ENCODE data around the gene EYS. TPM values are rescaled to one million over a fixed set of nuclear protein-coding genes. Genes with fewer than 3 reads are reported as not detected.

EYS gene
- total RNA-seq, 2 donors from 2014 or later: 0.18 to 3.5 TPM

DNA sequence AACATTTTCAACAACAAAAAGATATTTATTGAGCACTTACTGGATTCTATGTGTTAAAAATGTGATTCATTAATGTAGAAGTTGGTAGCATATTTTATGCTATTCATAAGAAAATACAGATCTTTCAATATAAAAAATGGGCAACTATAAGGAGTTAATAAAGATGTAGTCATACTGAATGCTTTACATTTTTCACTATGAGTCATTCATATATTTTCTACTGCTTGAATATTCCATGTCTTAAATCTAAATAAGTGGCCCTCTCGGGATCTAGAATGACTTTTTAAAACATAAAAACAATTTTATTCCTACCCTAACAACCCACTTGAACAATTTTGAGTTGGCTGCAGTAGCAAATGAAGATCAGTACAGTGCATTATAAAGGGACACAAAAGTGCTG lies 1709.3 kb downstream of the EYS start:
- H3K4me1 ChIP-seq (replicated peaks): no peaks in the 10 kb centered on the region
- no peaks in the 10 kb centered on the region for H3K9me3 ChIP-seq
- 85% methylated on average over 1 of the region's 1 CpG for WGBS
- no peaks in the 10 kb centered on the region for H3K36me3 ChIP-seq
- no peak overlapping the region for H3K4me3 ChIP-seq
- DNase-seq (ENCODE audit: low spot score): no peak
- no peak for TF ChIP-seq POLR2A (IDR thresholded peaks at IDR 0.05)
- TF ChIP-seq, protein P1, sequence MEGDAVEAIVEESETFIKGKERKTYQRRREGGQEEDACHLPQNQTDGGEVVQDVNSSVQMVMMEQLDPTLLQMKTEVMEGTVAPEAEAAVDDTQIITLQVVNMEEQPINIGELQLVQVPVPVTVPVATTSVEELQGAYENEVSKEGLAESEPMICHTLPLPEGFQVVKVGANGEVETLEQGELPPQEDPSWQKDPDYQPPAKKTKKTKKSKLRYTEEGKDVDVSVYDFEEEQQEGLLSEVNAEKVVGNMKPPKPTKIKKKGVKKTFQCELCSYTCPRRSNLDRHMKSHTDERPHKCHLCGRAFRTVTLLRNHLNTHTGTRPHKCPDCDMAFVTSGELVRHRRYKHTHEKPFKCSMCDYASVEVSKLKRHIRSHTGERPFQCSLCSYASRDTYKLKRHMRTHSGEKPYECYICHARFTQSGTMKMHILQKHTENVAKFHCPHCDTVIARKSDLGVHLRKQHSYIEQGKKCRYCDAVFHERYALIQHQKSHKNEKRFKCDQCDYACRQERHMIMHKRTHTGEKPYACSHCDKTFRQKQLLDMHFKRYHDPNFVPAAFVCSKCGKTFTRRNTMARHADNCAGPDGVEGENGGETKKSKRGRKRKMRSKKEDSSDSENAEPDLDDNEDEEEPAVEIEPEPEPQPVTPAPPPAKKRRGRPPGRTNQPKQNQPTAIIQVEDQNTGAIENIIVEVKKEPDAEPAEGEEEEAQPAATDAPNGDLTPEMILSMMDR (IDR thresholded peaks at IDR 0.05): no peak
- TF ChIP-seq POLR2AphosphoS5 (IDR thresholded peaks at IDR 0.05): no peak
- intact Hi-C loops (cut with DNase I): no loop called here
- H3K27ac ChIP-seq: no peak overlapping the region
- H3K27me3 ChIP-seq (replicated peaks; ENCODE audit: insufficient read depth): no peaks in the 10 kb centered on the region

DNA sequence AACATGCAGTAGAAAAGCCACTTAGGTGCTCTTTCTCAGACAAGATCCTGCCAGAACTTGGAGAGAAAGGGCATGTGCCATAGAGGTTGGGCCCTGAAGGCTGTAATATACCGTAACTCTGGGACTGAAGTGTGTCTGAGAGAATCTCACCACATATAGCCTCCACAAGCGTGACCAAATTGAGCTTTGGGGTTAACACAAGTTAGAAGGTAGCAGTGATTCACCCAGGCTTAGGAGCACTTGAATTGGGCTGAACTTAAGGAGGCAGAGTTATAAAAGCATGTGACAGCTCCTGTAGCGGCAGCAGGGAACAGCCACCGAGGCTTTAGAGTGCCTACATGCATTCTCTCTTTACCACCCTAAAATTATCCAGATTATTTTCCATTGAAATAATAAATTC lies 1709.8 kb downstream of the EYS start:
- H3K36me3 ChIP-seq: no peaks in the 10 kb centered on the region
- no peak overlapping the region for H3K4me3 ChIP-seq
- DNase-seq (ENCODE audit: low spot score): no peak
- intact Hi-C loops (cut with DNase I): no loop called here
- no peaks in the 10 kb centered on the region for H3K27me3 ChIP-seq (replicated peaks; ENCODE audit: insufficient read depth)
- TF ChIP-seq POLR2AphosphoS5 (IDR thresholded peaks at IDR 0.05): no peak
- no peak for TF ChIP-seq POLR2A (IDR thresholded peaks at IDR 0.05)
- TF ChIP-seq, protein P1 (IDR thresholded peaks at IDR 0.05): no peak
- WGBS: 81% methylated on average over 4 of the region's 4 CpGs
- H3K9me3 ChIP-seq: no peaks in the 10 kb centered on the region
- H3K27ac ChIP-seq: no peak overlapping the region
- no peaks in the 10 kb centered on the region for H3K4me1 ChIP-seq (replicated peaks)

DNA sequence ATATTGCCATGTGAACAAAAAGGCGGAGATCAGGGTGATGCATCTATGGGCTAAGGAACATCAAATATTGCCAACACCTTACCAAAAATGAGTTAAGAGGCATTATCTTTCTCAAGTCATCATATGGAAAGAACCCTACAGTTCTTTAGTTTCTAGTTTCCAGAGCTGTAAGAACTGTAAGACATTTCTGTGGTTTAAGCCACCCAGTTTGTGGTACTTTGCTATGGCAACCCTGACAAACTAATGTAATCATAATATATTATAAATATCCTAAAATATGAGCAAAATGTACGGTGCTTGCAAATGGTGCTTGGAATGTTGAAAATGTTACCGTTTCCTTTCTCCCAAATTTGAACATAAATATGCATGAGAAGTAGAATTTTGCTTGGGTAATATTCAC lies 1721.8 kb downstream of the EYS start:
- TF ChIP-seq POLR2AphosphoS5 (IDR thresholded peaks at IDR 0.05) (no peak), POLR2A (IDR thresholded peaks at IDR 0.05) (no peak)
- TF ChIP-seq, protein P1 (IDR thresholded peaks at IDR 0.05): no peak
- Histone ChIP-seq H3K4me3 (no peak overlapping the region), H3K4me1 (replicated peaks) (no peaks in the 10 kb centered on the region), H3K9me3 (no peaks in the 10 kb centered on the region), H3K27me3 (replicated peaks; ENCODE audit: insufficient read depth) (no peaks in the 10 kb centered on the region), H3K36me3 (no peaks in the 10 kb centered on the region), H3K27ac (no peak overlapping the region)
- WGBS: 91% methylated on average over 3 of the region's 3 CpGs
- intact Hi-C loops (cut with DNase I): no loop called here
- no peak for DNase-seq (ENCODE audit: low spot score)

DNA sequence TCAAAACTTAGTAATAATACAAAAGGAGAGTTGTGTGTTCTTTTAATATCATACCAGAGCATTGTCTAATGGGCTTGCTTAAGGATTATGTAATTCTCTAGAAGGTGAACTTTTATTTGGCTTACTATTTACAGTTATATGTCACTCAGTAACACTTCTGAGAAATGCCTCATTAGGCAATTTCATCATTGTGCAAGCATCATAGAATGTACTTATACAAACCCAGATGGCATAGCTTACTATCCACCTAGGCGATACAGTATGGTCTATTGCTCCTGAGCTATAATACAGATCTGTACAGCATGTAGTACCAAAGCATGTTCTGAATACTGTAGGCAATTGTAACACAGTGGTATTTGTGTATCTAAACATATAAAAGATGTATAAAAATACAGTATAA lies 1731.3 kb downstream of the EYS start:
- Histone ChIP-seq H3K36me3 (no peaks in the 10 kb centered on the region), H3K27ac (no peak overlapping the region), H3K4me1 (replicated peaks) (no peaks in the 10 kb centered on the region), H3K27me3 (replicated peaks; ENCODE audit: insufficient read depth) (no peaks in the 10 kb centered on the region), H3K4me3 (no peak overlapping the region), H3K9me3 (no peaks in the 10 kb centered on the region)
- TF ChIP-seq POLR2AphosphoS5 (IDR thresholded peaks at IDR 0.05): no peak
- TF ChIP-seq POLR2A (IDR thresholded peaks at IDR 0.05): no peak
- TF ChIP-seq, protein P1 (IDR thresholded peaks at IDR 0.05): no peak
- intact Hi-C loops (cut with DNase I): no loop called here
- WGBS: 0% methylated on average over 1 of the region's 1 CpG
- DNase-seq (ENCODE audit: low spot score): no peak

DNA sequence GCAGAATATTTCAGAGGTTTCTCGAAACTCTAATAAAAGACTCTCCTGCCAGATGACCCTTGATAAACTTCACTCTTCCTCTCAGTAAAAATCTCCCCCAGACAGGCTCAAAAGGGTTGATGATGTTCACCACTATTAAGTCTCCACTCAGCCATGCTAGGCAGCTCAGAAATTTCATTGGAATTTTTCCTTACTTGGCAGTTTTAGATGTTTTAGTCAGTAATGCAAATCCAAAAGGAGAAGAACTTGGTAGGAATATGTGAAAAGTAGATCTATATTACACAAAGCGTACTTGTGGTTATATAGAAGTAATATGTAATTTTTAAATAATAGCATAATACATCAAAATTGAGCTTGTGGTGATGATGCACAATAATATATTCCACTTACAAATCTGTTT lies 1738.4 kb downstream of the EYS start:
- DNase-seq (ENCODE audit: low spot score): no peak
- no peaks in the 10 kb centered on the region for H3K36me3 ChIP-seq
- TF ChIP-seq POLR2A (IDR thresholded peaks at IDR 0.05): no peak
- no peak overlapping the region for H3K27ac ChIP-seq
- intact Hi-C loops (cut with DNase I): no loop called here
- no peaks in the 10 kb centered on the region for H3K27me3 ChIP-seq (replicated peaks; ENCODE audit: insufficient read depth)
- WGBS: 69% methylated on average over 2 of the region's 2 CpGs
- no peak overlapping the region for H3K4me3 ChIP-seq
- no peaks in the 10 kb centered on the region for H3K4me1 ChIP-seq (replicated peaks)
- no peaks in the 10 kb centered on the region for H3K9me3 ChIP-seq
